ENCODE data around the gene TRA2A.
"Not testable (repeated sequence)": the region's sequence is repeated elsewhere in the genome, so short reads cannot be mapped to it uniquely, and the experiment has no call there.

The TRA2A gene

GRCh38 chr7:23531794-23532489, at the start of gene TRA2A:
TRA2A (minus strand) TSS chr7:23531981; CDS start chr7:23531824, 157 bp downstream.
- DNase-seq, result peak; percentile 98 to 99

GRCh38 chr7:23570592-23571200, 38.9 kb upstream of the TRA2A start:
- DNase-seq, result peak; percentile 76 to 82

- DNase-seq, result no peak
Measured at GRCh38 chr7:23558303-23558702, 26.5 kb upstream of the TRA2A start.

GRCh38 chr7:23547662-23548061, 15.9 kb upstream of the TRA2A start:
- DNase-seq, result no peak

GRCh38 chr7:23546897-23547572, 15.3 kb upstream of the TRA2A start:
- peak; percentile 69 to 76 for DNase-seq

GRCh38 chr7:23545493-23545892, 13.7 kb upstream of the TRA2A start:
- DNase-seq, result no peak

- no peak for DNase-seq
Measured at GRCh38 chr7:23544913-23545354, 13.2 kb upstream of the TRA2A start.

GRCh38 chr7:23542752-23543151, 11.0 kb upstream of the TRA2A start:
- DNase-seq, result no peak

- no peak for DNase-seq
Measured at GRCh38 chr7:23539494-23539907, 7.7 kb upstream of the TRA2A start.

- no peak for DNase-seq
Measured at GRCh38 chr7:23538301-23538700, 6.5 kb upstream of the TRA2A start.

GRCh38 chr7:23533238-23533604, 1.4 kb upstream of the TRA2A start:
- DNase-seq, result no peak

- no peak for DNase-seq
Measured at GRCh38 chr7:23532490-23533237, 883 bp upstream of the TRA2A start.

GRCh38 chr7:23531050-23531793, 559 bp downstream of the TRA2A start:
- peak; percentile 64 to 74 for DNase-seq

GRCh38 chr7:23530405-23530804, 1.4 kb downstream of the TRA2A start:
- no peak for DNase-seq

- DNase-seq, result no peak
Measured at GRCh38 chr7:23529262-23529859, 2.4 kb downstream of the TRA2A start.

- DNase-seq, result not testable (repeated sequence)
Measured at GRCh38 chr7:23525611-23526010, 6.2 kb downstream of the TRA2A start.

- DNase-seq, result no peak
Measured at GRCh38 chr7:23524473-23524872, 7.3 kb downstream of the TRA2A start.

GRCh38 chr7:23523486-23524075, 8.2 kb downstream of the TRA2A start:
- DNase-seq, result no peak

GRCh38 chr7:23520582-23520981, 11.2 kb downstream of the TRA2A start:
- peak in 1 of 2 experiments; percentile 22 for DNase-seq

- DNase-seq, result peak in 1 of 2 experiments; percentile 34
Measured at GRCh38 chr7:23514755-23515154, 17.0 kb downstream of the TRA2A start.

GRCh38 chr7:23513746-23514145, 18.0 kb downstream of the TRA2A start:
- DNase-seq, result not testable (repeated sequence)

- no peak for DNase-seq
Measured at GRCh38 chr7:23494009-23494408, 37.8 kb downstream of the TRA2A start.
